Endothelial cell of umbilical vein (primary cell): ENCODE results near the gene NSL1. TPM values are rescaled to one million over a fixed set of nuclear protein-coding genes. Genes with fewer than 3 reads are reported as not detected.
A peak's percentile ranks its signal among the peaks of the same experiment; 100 is the strongest.

Source experiments
- Bru-seq: library from RNA; stranded (reverse); fragments of 400-500 nt; gene quantifications from one replicate; lab custom pipeline; 2021; lab: Mats Ljungman, UMichigan
- BruChase-seq, 2 experiments: library from RNA; stranded (reverse); fragments of 400-500 nt; gene quantifications; one replicate each; lab custom pipeline; 2021; lab: Mats Ljungman, UMichigan
- BruUV-seq: library from RNA; stranded (reverse); fragments of 400-500 nt; replicated peaks from 2 replicates; lab custom pipeline; 2021; lab: Mats Ljungman, UMichigan
- CTCF ChIA-PET: fragments of 300-600, 350-600 bp; sonication (Branson Sonifier 250); formaldehyde crosslinking; loops from one replicate; lab custom pipeline; 2021; ENCODE audit warnings: antibody characterized with exemption, inconsistent platforms; lab: Charles Lee
- POLR2A ChIA-PET: fragments of 300-600, 350-600 bp; sonication (Branson Sonifier 250); formaldehyde crosslinking; loops from one replicate; lab custom pipeline; 2021; ENCODE audit warnings: antibody characterized with exemption, inconsistent platforms; lab: Charles Lee
- DNase-seq: peaks from one replicate; pipeline ENCODE4 v3.0.0-alpha.2; 2011; ENCODE audit warnings: low read depth, low spot score
- FAIRE-seq: peaks from 2 replicates; lab custom pipeline; 2011; peaks lifted over from hg19 to GRCh38; lab: Jason Lieb, UNC
- H2AFZ ChIP-seq: 2 replicates; pipeline ENCODE4 v1.6.0; 2012; ENCODE audit warnings: low read depth, low read length, control low read depth, inconsistent platforms
- H3K27ac ChIP-seq: 2 replicates; pipeline ENCODE4 v1.5.1; 2011; ENCODE audit warnings: low read depth, mild to moderate bottlenecking, control low read depth, low read length, moderate library complexity; ENCODE audit not compliant: insufficient read depth
- H3K27me3 ChIP-seq, 2 experiments: 2 replicates each; pipeline versions ENCODE4 v1.6.0 to v1.6.1; 2011; ENCODE audit warnings: low read length in 2 of 2, mixed read lengths in 1 of 2; ENCODE audit not compliant: control insufficient read depth in 2 of 2, insufficient read depth in 2 of 2
- H3K36me3 ChIP-seq, 2 experiments: 2 replicates in 1 of 2; 3 replicates in 1 of 2; pipeline ENCODE4 v1.5.1; 2011; ENCODE audit warnings: low read length in 2 of 2, mild to moderate bottlenecking in 1 of 2, moderate library complexity in 1 of 2; ENCODE audit not compliant: control insufficient read depth in 2 of 2, insufficient read depth in 2 of 2; ENCODE audit errors: extremely low read depth in 1 of 2
- H3K4me1 ChIP-seq: 3 replicates; pipeline ENCODE4 v1.5.1; 2011; ENCODE audit warnings: mild to moderate bottlenecking, low read length; ENCODE audit not compliant: control insufficient read depth, insufficient read depth; ENCODE audit errors: extremely low read depth
- H3K4me2 ChIP-seq: 2 replicates; pipeline ENCODE4 v1.6.1; 2011; ENCODE audit warnings: low read length, control low read depth, mixed read lengths; ENCODE audit not compliant: insufficient read depth
- H3K4me3 ChIP-seq, 3 experiments: fragments of 200-600 bp in 1 of 3; sonication (generic), shearing (Covaris generic) in 1 of 3; replicated peaks in 1 of 3; 2 replicates each; pipeline ENCODE4 v1.5.1; 2011 to 2016; ENCODE audit warnings: control low read depth in 3 of 3, low read length in 3 of 3, mild to moderate bottlenecking in 2 of 3, inconsistent platforms in 1 of 3, low read depth in 1 of 3, moderate library complexity in 1 of 3; ENCODE audit not compliant: insufficient read depth in 1 of 3
- H3K79me2 ChIP-seq: 2 replicates; pipeline ENCODE4 v1.6.0; 2012; ENCODE audit warnings: low read length, inconsistent platforms; ENCODE audit not compliant: control insufficient read depth, insufficient read depth
- H3K9ac ChIP-seq: replicated peaks from 2 replicates; pipeline ENCODE3; 2011; ENCODE audit warnings: low read length, control low read depth; ENCODE audit not compliant: insufficient read depth; ENCODE audit errors: extremely low read depth
- H3K9me1 ChIP-seq: replicated peaks from 3 replicates; pipeline ENCODE4 v1.6.0; 2011; ENCODE audit warnings: mild to moderate bottlenecking, low read length; ENCODE audit not compliant: control insufficient read depth, insufficient read depth; ENCODE audit errors: extremely low read depth
- H3K9me3 ChIP-seq: replicated peaks from 2 replicates; pipeline ENCODE4 v1.5.1; 2012; ENCODE audit warnings: low read length, inconsistent platforms; ENCODE audit not compliant: control insufficient read depth, insufficient read depth
- H4K20me1 ChIP-seq: replicated peaks from 2 replicates; pipeline ENCODE3; 2011; ENCODE audit warnings: mild to moderate bottlenecking, low read length; ENCODE audit not compliant: control insufficient read depth, insufficient read depth; ENCODE audit errors: extremely low read depth
- GATA2 ChIP-seq: IDR thresholded peaks from 2 replicates; pipeline ENCODE4 v1.7.0; 2011; ENCODE audit warnings: low read depth, mild to moderate bottlenecking, moderate library complexity, mixed read lengths, low read length; ENCODE audit not compliant: insufficient read length, insufficient read depth
- MYC ChIP-seq: IDR thresholded peaks from one replicate; pipeline ENCODE4 v1.6.1; 2011; ENCODE audit warnings: mild to moderate bottlenecking, low read depth, low read length
- POLR2A ChIP-seq: IDR thresholded peaks from 2 replicates; pipeline ENCODE4 v1.6.1; 2012; ENCODE audit warnings: low read depth, mild to moderate bottlenecking, control low read depth, low read length
- POLR2AphosphoS5 ChIP-seq: IDR thresholded peaks from 2 replicates; pipeline ENCODE4 v1.6.1; 2012; ENCODE audit warnings: low read depth, mild to moderate bottlenecking, control low read depth, low read length, moderate library complexity; ENCODE audit not compliant: insufficient read depth
- dilution Hi-C: fragments of 300-500 bp; cut with MboI; formaldehyde crosslinking; loops from one replicate; pipeline ENCODE4 v1.15.0; 2019; ENCODE audit warnings: low sequenced_read_pairs; ENCODE audit not compliant: extremely low pct_ligation_motif_present
- intact Hi-C: fragments of 100-400 bp; cut with micrococcal nuclease; formaldehyde crosslinking; loops from one replicate; pipeline ENCODE4 v1.10.0; 2022
- long read RNA-seq: library from polyadenylated mRNA; stranded (forward); transcript quantifications from one replicate; pipeline ENCODE4 v2.0.0, GENCODE V29; 2021
- polyA minus RNA-seq, 3 experiments: library from RNA; depleted of rRNA, polyadenylated mRNA; stranded (reverse); fragments of >200 nt; gene quantifications; 1 replicate in 1 of 3; 2 replicates in 2 of 3; pipeline ENCODE4 v1.2.3, GENCODE V29; 2011
- polyA plus RNA-seq, 4 experiments: library from polyadenylated mRNA; depleted of rRNA in 3 of 4; stranded (reverse) in 3 of 4; unstranded in 1 of 4; fragments of >200 nt; gene quantifications; 2 replicates each; pipeline versions ENCODE4 v1.2.1 to v1.2.3, GENCODE V29; 2011 to 2012; ENCODE audit warnings: missing spikeins in 1 of 4
- total RNA-seq: library from RNA; stranded (reverse); gene quantifications from 2 replicates; pipeline ENCODE4 v1.2.3, GENCODE V29; 2021

The NSL1 gene
- 27.7 and 30.2 TPM in 2 replicates for total RNA-seq
- polyA plus RNA-seq, result 15.5 and 18.9 TPM in 2 replicates
- 28.6 and 29.4 TPM in 2 replicates for polyA plus RNA-seq (2011; cell fraction: cytosol; rRNA removed)
- 13.3 and 19.3 TPM in 2 replicates for polyA plus RNA-seq (2011; cell fraction: nucleus; rRNA removed)
- 16.2 and 18.9 TPM in 2 replicates for polyA plus RNA-seq (2012)
- polyA minus RNA-seq, result 11.5 and 12.5 TPM in 2 replicates
- 16.9 TPM for polyA minus RNA-seq (2011; cell fraction: cytosol; rRNA and poly(A)+ RNA removed)
- polyA minus RNA-seq (2011; cell fraction: nucleus; rRNA and poly(A)+ RNA removed), result 12.4 and 17.5 TPM in 2 replicates
- percentile 78 among the genes with signal in this experiment for Bru-seq, nascent RNA
- percentile 86 among the genes with signal in this experiment for BruChase-seq, experiment 1, labeled RNA remaining after a 6-hour chase
- percentile 89 among the genes with signal in this experiment for BruChase-seq, experiment 2, labeled RNA remaining after a 2-hour chase
- long read RNA-seq, transcript NSL1-202 (6 exons, 2,317 nt), result major isoform, 60 of 74 reads
- long read RNA-seq, partial matches to known transcripts, result 0 of 74 reads
- long read RNA-seq, other reads (novel, unspliced or antisense), result 6 of 74 reads

- dilution Hi-C loops, result no loop called here
- no peaks in the 10 kb centered on the region for H3K9me3 ChIP-seq
- TF ChIP-seq POLR2AphosphoS5, result peak; percentile 97
- TF ChIP-seq GATA2, result no peak
- peak; percentile 92 for TF ChIP-seq POLR2A
- TF ChIP-seq MYC, result peak; percentile 55
- no peaks in the 10 kb centered on the region for H3K27me3 ChIP-seq
- no peaks in the 10 kb centered on the region for H3K9me1 ChIP-seq
- H3K4me1 ChIP-seq, result peaks cover 21% of the 10 kb centered on the region
- H3K27ac ChIP-seq, result peak within 1 kb of the TSS; percentile 81
- H4K20me1 ChIP-seq, result no peaks in the 10 kb centered on the region
- BruUV-seq, result TSS peak; percentile 95
- ChIA-PET CTCF (interaction anchor here (1.2 to 2.2 kb wide), 5 partner anchors 16 to 315 kb away, joined by 3 to 23 read pairs (median 5); no protein-coding TSS in a partner anchor), POLR2A (interaction anchor here (0.7 to 1.3 kb wide), 3 partner anchors 52 to 522 kb away, joined by 3 to 6 read pairs (median 3); partner anchors contain the start of gene ATF3)
- DNase-seq (peak; percentile 95), FAIRE-seq (peak; percentile 82)
- intact Hi-C loops, result loop anchor here (1.0 kb wide), 3 partner anchors 9 to 223 kb away; partner anchors contain the start of genes ANGEL2 and FLVCR1
- H2AFZ ChIP-seq, result peak within 1 kb of the TSS; percentile 97
- H3K9ac ChIP-seq, result peak within 1 kb of the TSS; percentile 97
- peak within 1 kb of the TSS; percentile 77 to 97 (median 94) for H3K4me3 ChIP-seq
- H3K36me3 ChIP-seq, result peaks cover 0 to 2% of the 10 kb centered on the region in 2 experiments
- peak within 1 kb of the TSS; percentile 95 for H3K4me2 ChIP-seq
- H3K79me2 ChIP-seq, result peaks cover 8% of the 10 kb centered on the region
Measured at GRCh38 chr1:212791676-212792395, at the start of gene NSL1, which contains the start of gene TATDN3. Gene NSL1, minus strand, starts transcription at chr1:212791777. Its CDS starts 14 bp downstream, at chr1:212791763. Gene TATDN3, plus strand, starts transcription at chr1:212791894. Its CDS starts 28 bp downstream, at chr1:212791922.
